Endothelial cell (in vitro differentiated cells): ENCODE results near the gene OGA. TPM values are rescaled to one million over a fixed set of nuclear protein-coding genes. Genes with fewer than 3 reads are reported as not detected.
"Not testable (repeated sequence)": the region's sequence is repeated elsewhere in the genome, so short reads cannot be mapped to it uniquely, and the experiment has no call there.

Experiments
- DNase-seq: peaks from one replicate; pipeline ENCODE4 v3.0.0; 2021; ENCODE audit warnings: low spot score
- H3K27ac Mint-ChIP-seq: one replicate; pipeline ENCODE4 v1.8.0; 2021; ENCODE audit warnings: mixed read lengths, inconsistent platforms; ENCODE audit not compliant: unreplicated experiment
- H3K27me3 Mint-ChIP-seq: one replicate; pipeline ENCODE4 v1.8.0; 2021; ENCODE audit warnings: mild to moderate bottlenecking, moderate library complexity, mixed read lengths, inconsistent platforms; ENCODE audit not compliant: unreplicated experiment
- H3K36me3 Mint-ChIP-seq: one replicate; pipeline ENCODE4 v1.8.0; 2021; ENCODE audit warnings: mild to moderate bottlenecking, low read depth, mixed read lengths, inconsistent platforms; ENCODE audit not compliant: unreplicated experiment
- H3K4me1 Mint-ChIP-seq: one replicate; pipeline ENCODE4 v1.8.0; 2021; ENCODE audit warnings: mild to moderate bottlenecking, mixed read lengths, inconsistent platforms; ENCODE audit not compliant: unreplicated experiment
- H3K4me3 Mint-ChIP-seq: one replicate; pipeline ENCODE4 v1.8.0; 2021; ENCODE audit warnings: mild to moderate bottlenecking, mixed read lengths, inconsistent platforms; ENCODE audit not compliant: unreplicated experiment
- H3K9me3 Mint-ChIP-seq: one replicate; pipeline ENCODE4 v1.8.0; 2021; ENCODE audit warnings: mixed read lengths, inconsistent platforms; ENCODE audit not compliant: unreplicated experiment
- total RNA-seq: library from RNA; stranded (reverse); fragmentation: NEBNext Ultra II Directional; extraction: Animal tissue kit (Norgen Biotek cat#: 25700); gene quantifications from one replicate; pipeline ENCODE4 v1.2.1, GENCODE V29; 2021; ENCODE audit not compliant: unreplicated experiment
- TF ChIP-seq, protein P1 (sequence below): fragments of 200-600 bp; sonication (generic); IDR thresholded peaks from one replicate; pipeline ENCODE4 v1.5.0; 2021; ENCODE audit warnings: antibody characterized with exemption; ENCODE audit not compliant: unreplicated experiment

Gene OGA
- total RNA-seq, 1 donor from 2014 or later = 115 TPM

DNA sequence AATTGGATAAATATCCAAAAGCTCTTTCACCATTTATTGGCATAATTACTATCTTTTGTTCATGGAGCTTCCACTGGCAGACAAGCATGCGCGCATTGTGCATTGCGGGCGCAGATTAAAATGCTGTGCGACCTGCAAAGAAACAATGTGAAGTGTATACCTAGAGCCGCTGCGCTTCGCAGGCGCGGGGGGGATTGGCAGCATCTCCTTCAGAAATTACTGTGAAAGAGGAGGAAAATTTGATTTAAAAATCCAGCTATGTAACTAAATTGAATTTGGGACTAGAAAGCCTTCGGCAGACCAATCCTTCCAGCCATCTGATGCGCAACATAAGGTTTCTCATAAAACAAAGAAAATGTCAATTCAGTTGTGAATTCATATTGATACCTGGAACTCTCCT is 24.7 kb downstream of the OGA start:
- Mint-ChIP-seq H3K27ac (no peak overlapping the region), H3K36me3 (peaks cover 35% of the 10 kb centered on the region), H3K9me3 (no peaks in the 10 kb centered on the region), H3K27me3 (peaks cover 1% of the 10 kb centered on the region), H3K4me1 (no peaks in the 10 kb centered on the region), H3K4me3 (no peak overlapping the region)
- no peak for DNase-seq
- TF ChIP-seq, protein P1, sequence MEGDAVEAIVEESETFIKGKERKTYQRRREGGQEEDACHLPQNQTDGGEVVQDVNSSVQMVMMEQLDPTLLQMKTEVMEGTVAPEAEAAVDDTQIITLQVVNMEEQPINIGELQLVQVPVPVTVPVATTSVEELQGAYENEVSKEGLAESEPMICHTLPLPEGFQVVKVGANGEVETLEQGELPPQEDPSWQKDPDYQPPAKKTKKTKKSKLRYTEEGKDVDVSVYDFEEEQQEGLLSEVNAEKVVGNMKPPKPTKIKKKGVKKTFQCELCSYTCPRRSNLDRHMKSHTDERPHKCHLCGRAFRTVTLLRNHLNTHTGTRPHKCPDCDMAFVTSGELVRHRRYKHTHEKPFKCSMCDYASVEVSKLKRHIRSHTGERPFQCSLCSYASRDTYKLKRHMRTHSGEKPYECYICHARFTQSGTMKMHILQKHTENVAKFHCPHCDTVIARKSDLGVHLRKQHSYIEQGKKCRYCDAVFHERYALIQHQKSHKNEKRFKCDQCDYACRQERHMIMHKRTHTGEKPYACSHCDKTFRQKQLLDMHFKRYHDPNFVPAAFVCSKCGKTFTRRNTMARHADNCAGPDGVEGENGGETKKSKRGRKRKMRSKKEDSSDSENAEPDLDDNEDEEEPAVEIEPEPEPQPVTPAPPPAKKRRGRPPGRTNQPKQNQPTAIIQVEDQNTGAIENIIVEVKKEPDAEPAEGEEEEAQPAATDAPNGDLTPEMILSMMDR = no peak

DNA sequence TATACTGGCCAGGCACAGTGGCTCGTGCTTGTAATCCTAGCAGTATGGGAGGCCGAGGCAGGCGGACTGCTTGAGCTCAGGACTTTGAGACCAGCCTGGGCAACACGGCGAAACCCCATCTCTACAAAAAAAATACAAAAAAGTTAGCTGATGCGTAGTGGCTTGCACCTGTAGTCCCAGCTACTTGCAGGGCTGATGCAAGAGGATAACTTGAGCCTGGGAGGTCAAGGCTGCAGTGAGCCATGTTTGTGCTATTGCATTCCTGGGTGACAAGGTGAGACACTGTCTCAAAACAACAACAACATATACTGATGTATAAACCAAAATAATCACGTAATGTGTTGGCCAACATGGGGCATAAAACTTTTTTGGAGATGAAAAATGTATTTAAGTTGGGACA is 28.6 kb downstream of the OGA start:
- Mint-ChIP-seq H3K9me3 (no peaks in the 10 kb centered on the region), H3K27me3 (peaks cover 1% of the 10 kb centered on the region), H3K4me3 (no peak overlapping the region), H3K27ac (peak overlapping the region; percentile 36), H3K36me3 (peaks cover 25% of the 10 kb centered on the region), H3K4me1 (peaks cover 6% of the 10 kb centered on the region)
- no peak for DNase-seq
- TF ChIP-seq, protein P1 = no peak

DNA sequence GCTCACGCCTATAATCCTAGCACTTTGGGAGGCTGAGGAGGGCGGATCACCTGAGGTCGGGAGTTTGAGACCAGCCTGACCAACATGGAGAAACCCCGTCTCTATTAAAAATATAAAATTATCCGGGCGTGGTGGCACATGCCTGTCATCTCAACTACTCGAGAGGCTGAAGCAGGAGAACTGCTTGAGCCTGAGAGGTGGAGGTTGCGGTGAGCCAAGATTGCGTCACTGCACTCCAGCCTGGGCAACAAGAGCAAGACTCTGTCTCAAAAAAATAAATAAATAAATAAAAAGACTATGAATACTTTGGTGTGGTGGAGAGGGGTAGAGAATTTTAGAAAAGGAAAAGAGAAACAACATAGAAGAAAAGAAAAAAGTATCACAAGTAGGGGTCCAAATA is 29.0 kb downstream of the OGA start:
- not testable (repeated sequence) for H3K9me3 Mint-ChIP-seq, H3K4me3 Mint-ChIP-seq, H3K27me3 Mint-ChIP-seq, DNase-seq
- peak overlapping the region; percentile 36 for H3K27ac Mint-ChIP-seq
- peaks cover 25% of the 10 kb centered on the region for H3K36me3 Mint-ChIP-seq
- peaks cover 11% of the 10 kb centered on the region for H3K4me1 Mint-ChIP-seq

DNA sequence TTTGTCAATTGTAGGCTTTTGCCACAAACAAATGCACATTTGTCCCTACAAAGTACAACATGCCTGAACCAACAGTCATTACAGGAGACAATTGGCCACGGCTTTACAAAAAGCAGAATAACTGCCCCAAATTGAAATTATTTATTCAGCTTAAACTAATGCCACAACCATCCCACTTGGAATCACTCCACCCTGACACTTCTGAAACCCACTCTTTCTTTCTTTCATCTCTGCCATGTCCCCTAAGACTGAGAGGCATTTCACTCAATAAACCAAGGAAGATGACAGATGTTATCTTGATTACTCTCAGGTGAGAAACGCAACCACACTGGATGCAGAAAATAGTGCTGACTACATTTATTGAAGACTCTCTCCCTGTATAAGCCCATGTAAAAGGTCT is 32.4 kb downstream of the OGA start:
- no peak for DNase-seq
- H3K27ac Mint-ChIP-seq = no peak overlapping the region
- peaks cover 8% of the 10 kb centered on the region for H3K27me3 Mint-ChIP-seq
- H3K36me3 Mint-ChIP-seq = peaks cover 14% of the 10 kb centered on the region
- TF ChIP-seq, protein P1 = no peak
- H3K9me3 Mint-ChIP-seq = no peaks in the 10 kb centered on the region
- H3K4me1 Mint-ChIP-seq = peaks cover 38% of the 10 kb centered on the region
- H3K4me3 Mint-ChIP-seq = peak overlapping the region; percentile 54

DNA sequence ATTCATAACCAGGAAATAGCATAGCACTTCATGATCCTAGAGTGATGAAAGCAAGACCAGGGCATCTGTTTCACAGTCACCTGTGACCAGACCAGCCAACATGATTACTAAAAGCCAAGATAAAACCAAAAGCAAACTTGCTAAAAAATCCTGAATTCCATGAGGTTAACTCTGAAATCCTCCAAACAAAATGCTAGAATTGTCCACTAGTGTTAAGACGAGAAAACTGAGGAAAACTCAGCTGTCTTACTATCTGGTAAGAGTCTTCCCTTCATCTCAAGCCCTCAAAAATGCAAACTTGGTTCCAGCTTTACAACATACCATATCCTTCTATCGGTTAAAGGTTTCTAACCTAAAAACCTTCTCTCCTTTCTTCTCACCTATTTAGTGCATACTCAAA is 33.7 kb downstream of the OGA start:
- TF ChIP-seq, protein P1 = no peak
- peaks cover 8% of the 10 kb centered on the region for H3K27me3 Mint-ChIP-seq
- peak overlapping the region; percentile 98 for H3K4me3 Mint-ChIP-seq

DNA sequence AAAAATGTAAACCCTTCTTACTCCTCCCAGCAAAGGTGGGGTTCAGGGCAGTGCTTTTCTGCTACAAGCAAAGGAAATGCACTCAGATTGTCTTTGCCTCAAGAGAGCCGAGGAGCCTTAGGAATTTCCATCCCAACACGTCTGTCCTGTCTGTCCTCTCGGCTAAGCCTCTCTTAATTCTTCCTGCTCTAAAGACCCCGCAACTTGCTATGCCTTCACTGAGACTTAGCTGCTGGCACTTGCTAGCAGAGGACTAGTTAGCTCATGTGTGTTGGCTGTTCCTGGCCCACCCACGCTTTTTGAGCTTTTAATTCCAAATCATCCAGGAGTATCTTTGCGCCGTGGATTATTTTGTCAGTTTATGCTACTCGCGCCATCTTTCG is 34.5 kb downstream of the OGA start:
- no peak for DNase-seq
- Mint-ChIP-seq H3K4me3 (peak overlapping the region; percentile 98), H3K4me1 (peaks cover 41% of the 10 kb centered on the region), H3K36me3 (peaks cover 14% of the 10 kb centered on the region), H3K27me3 (peaks cover 11% of the 10 kb centered on the region), H3K27ac (peak overlapping the region; percentile 69), H3K9me3 (no peaks in the 10 kb centered on the region)
- TF ChIP-seq, protein P1 = no peak

More for the DNA sequence above, 33.7 kb downstream of the OGA start:
- Mint-ChIP-seq H3K36me3 (peaks cover 14% of the 10 kb centered on the region), H3K4me1 (peaks cover 38% of the 10 kb centered on the region), H3K9me3 (no peaks in the 10 kb centered on the region), H3K27ac (peak overlapping the region; percentile 69)
- no peak for DNase-seq
